Lung (tissue), 12 donors: ENCODE results near the gene GNAS. TPM values are rescaled to one million over a fixed set of nuclear protein-coding genes. Genes with fewer than 3 reads are reported as not detected.

ENCODE experiments used
- ATAC-seq: fragments of 200-7000 bp; cut with Tn5 transposase; one replicate; pipeline ENCODE4 v1.9.1; 2020; ENCODE audit warnings: moderate number of reproducible peaks; ENCODE audit not compliant: insufficient read depth, low FRiP score
- DNase-seq, 3 donors: peaks; one replicate each; pipeline ENCODE4 v3.0.0-alpha.2; 2013 to 2017
- H3K27ac ChIP-seq, 2 donors: one replicate each; pipeline ENCODE4 v1.5.1; 2013; ENCODE audit warnings: mild to moderate bottlenecking in 2 of 2, moderate library complexity in 2 of 2, control low read depth in 1 of 2, inconsistent platforms in 1 of 2, low read depth in 1 of 2, low read length in 1 of 2
- H3K27me3 ChIP-seq, 3 donors: one replicate each; pipeline ENCODE4 v1.5.1; 2013; ENCODE audit warnings: low read length in 2 of 3; ENCODE audit not compliant: control insufficient read depth in 3 of 3, insufficient read depth in 3 of 3
- H3K36me3 ChIP-seq, 4 donors: one replicate each; pipeline ENCODE4 v1.5.1; 2013; ENCODE audit warnings: low read length in 4 of 4, mild to moderate bottlenecking in 1 of 4, moderate library complexity in 1 of 4; ENCODE audit not compliant: control insufficient read depth in 4 of 4, insufficient read depth in 4 of 4
- H3K4me1 ChIP-seq, 5 donors: one replicate each; pipeline ENCODE4 v1.5.1; 2013; ENCODE audit warnings: low read length in 5 of 5, mild to moderate bottlenecking in 2 of 5, moderate library complexity in 1 of 5; ENCODE audit not compliant: control insufficient read depth in 5 of 5, insufficient read depth in 5 of 5
- H3K4me3 ChIP-seq: one replicate; pipeline ENCODE4 v1.5.1; 2013; ENCODE audit warnings: mild to moderate bottlenecking, control low read depth, moderate library complexity
- H3K9ac ChIP-seq, 2 donors: one replicate each; pipeline ENCODE4 v1.5.1; 2013; ENCODE audit warnings: low read length in 2 of 2, control low read depth in 1 of 2; ENCODE audit not compliant: insufficient read depth in 1 of 2
- H3K9me3 ChIP-seq, 4 donors: one replicate each; pipeline ENCODE4 v1.5.1; 2013; ENCODE audit warnings: low read length in 3 of 4, mild to moderate bottlenecking in 1 of 4, moderate library complexity in 1 of 4; ENCODE audit not compliant: control insufficient read depth in 4 of 4, insufficient read depth in 3 of 4
- CTCF ChIP-seq: IDR thresholded peaks from 2 replicates; pipeline ENCODE4 v1.5.1; 2012; ENCODE audit warnings: mild to moderate bottlenecking; ENCODE audit errors: control extremely low read depth, extremely low read depth
- WGBS, 2 donors: extraction: QIAGEN DNeasy Blood & Tissue Kit; methylation state at CpG; one replicate each; pipeline ENCODE4 v1.1.7; 2013; 5-methylcytosine and 5-hydroxymethylcytosine counted together
- polyA plus RNA-seq, 2 donors: library from polyadenylated mRNA; stranded (reverse); fragments of 200-250 nt; gene quantifications; one replicate each; pipeline ENCODE4 v1.2.1, GENCODE V29; 2013
- total RNA-seq, 2 donors: library from RNA; depleted of rRNA in 1 of 2; stranded (reverse); fragments of >200 nt in 1 of 2; gene quantifications; one replicate each; pipeline ENCODE4 v1.2.1, GENCODE V29; 2014 to 2021
- donor health status: control.
- donor health status: control.
- donor health status: Bipolar disorder and iron deficiency.
- donor health status: healthy.
- donor health status: DM: yes; HTN: yes; CAD: no.

GNAS gene
- total and polyA plus RNA-seq, 4 donors = 638 to 1,238 (median 887) TPM

- no peak for TF ChIP-seq CTCF
- Histone ChIP-seq H3K27me3 (no peaks in the 10 kb centered on the region), H3K36me3 (no peaks in the 10 kb centered on the region), H3K4me1 (peaks cover 0 to 18% (median 0%) of the 10 kb centered on the region in 5 donors), H3K27ac (no peak overlapping the region), H3K4me3 (no peak overlapping the region), H3K9ac (peak overlapping the region in 1 of 2 donors; percentile 5), H3K9me3 (no peaks in the 10 kb centered on the region)
- 59 to 79% methylated on average over 3 of the region's 3 CpGs for WGBS, 2 donors
- ATAC-seq (no peak), DNase-seq (peak in 2 of 3 donors; percentile 71 to 79)
Measured at GRCh38 chr20:58941471-58941870, 89.0 kb downstream of the GNAS start.

- WGBS, 2 donors = 53 to 74% methylated on average over 4 of the region's 4 CpGs
- ATAC-seq (no peak), DNase-seq (peak in 2 of 3 donors; percentile 26 to 31)
- Histone ChIP-seq H3K9me3 (no peaks in the 10 kb centered on the region), H3K4me3 (no peak overlapping the region), H3K27ac (no peak overlapping the region), H3K27me3 (no peaks in the 10 kb centered on the region), H3K4me1 (peaks cover 0 to 18% (median 0%) of the 10 kb centered on the region in 5 donors), H3K9ac (no peak overlapping the region), H3K36me3 (no peaks in the 10 kb centered on the region)
- TF ChIP-seq CTCF = no peak
Measured at GRCh38 chr20:58942549-58942948, 90.0 kb downstream of the GNAS start.

GRCh38 chr20:58944610-58945009 is 92.1 kb downstream of the GNAS start:
- Histone ChIP-seq H3K27ac (no peak overlapping the region), H3K9me3 (no peaks in the 10 kb centered on the region), H3K4me1 (peaks cover 0 to 18% (median 0%) of the 10 kb centered on the region in 5 donors), H3K9ac (no peak overlapping the region), H3K27me3 (no peaks in the 10 kb centered on the region), H3K4me3 (no peak overlapping the region), H3K36me3 (no peaks in the 10 kb centered on the region)
- no peak for TF ChIP-seq CTCF
- ATAC-seq (no peak), DNase-seq (peak in 1 of 3 donors; percentile 16)
- WGBS, 2 donors = 72 to 89% methylated on average over 5 of the region's 5 CpGs
